GM04504 (cell line): ENCODE data around the gene CARHSP1.
"Not testable (repeated sequence)": the region's sequence is repeated elsewhere in the genome, so short reads cannot be mapped to it uniquely, and the experiment has no call there.

ENCODE experiments used
- DNase-seq: peaks from one replicate; pipeline ENCODE4 v3.0.0-alpha.2; 2012; ENCODE audit warnings: low read depth

Gene CARHSP1

DNA sequence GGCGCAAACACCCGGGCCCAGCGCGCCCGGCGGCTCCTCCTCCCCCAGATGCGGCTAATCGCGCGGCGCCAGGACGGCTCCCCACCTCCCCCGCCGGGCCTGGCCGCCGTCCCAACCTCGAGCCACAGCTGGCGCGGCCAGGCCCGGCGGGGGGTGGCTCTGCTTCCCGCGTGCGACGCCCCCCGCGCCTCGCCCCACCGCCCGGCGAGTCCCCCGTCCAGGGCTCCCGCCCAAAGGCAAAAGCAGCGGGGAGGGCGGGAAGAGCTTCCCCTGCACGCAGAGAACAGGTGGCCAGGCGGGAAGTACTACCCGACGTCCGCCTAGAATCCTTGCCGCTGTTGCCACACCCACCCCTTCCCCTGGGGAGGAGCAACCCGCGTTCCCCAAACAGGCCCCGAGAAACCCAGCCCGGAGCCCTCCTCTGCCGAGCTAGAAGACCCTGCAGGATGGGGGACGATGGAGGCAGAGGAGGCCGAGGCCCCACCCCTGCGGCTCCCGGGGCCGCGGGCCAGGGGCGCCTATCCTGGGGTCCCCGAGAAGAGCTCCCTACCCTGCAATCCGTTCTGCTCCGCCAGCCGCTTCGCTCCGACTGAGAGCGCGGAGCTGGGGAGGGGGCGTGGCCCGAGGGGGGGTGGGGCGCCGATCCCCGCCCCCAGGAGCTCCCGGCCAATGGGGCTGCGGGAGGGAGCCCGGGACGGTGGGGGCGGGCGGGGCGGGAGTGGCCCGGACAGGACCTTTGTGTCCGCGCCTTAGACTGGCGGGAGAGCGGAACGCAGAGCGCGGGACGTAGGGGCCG is at the start of gene CARHSP1:
Gene CARHSP1 (minus strand): TSS at position 591 of the 796 bp plus-strand sequence. CDS start 9,678 bp downstream, outside the sequence.
- DNase-seq = peak; percentile 78

DNA sequence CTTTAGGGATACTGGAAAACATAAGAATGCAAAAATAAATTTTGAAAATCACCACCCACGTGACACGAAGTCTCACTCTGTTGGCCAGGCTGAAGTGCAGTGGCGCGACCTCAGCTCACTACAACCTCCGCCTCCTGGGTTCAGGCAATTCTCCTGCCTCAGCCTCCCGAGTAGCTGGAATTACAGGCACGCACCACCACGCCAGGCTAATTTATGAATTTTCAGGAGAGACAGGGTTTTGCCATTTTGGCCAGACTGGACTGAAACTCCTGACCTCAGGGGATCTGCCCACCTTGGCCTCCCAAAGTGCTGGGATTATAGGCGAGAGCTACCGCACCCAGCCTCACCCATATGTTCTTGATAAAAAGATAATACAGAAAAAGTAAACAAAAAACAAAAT is 48.5 kb upstream of the CARHSP1 start:
- DNase-seq = not testable (repeated sequence)

DNA sequence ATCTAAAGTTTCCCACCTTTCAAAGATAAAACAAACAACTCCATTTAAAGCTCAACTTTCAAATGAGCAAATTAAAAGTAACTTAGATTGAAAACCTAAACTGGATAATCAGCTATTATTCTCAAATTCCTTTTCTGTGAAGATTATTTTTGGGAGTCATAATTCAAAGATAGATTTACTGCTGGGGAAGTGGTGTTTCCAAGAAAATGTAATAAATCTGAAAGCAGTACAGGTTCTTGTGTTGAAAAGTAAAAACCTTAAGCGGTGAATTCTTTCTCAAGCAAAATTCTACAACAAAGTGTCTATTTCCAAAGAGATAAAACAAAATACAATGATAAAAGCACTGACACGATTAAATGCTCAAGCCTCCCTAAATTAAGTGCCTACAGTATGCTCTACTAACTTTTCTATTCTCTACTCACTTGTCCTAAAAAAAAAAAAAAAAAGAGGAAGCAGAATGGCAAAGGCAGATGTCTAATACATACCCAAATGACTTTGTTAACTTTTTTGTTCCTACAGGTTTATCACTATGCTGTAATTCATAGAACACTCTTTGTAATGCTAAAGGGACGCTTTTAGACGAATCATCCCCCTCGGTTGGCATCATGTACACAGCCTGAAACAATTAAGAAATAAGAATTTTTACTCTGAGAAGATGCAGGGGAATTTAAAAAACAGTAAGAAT is 47.9 kb upstream of the CARHSP1 start:
- DNase-seq = no peak

DNA sequence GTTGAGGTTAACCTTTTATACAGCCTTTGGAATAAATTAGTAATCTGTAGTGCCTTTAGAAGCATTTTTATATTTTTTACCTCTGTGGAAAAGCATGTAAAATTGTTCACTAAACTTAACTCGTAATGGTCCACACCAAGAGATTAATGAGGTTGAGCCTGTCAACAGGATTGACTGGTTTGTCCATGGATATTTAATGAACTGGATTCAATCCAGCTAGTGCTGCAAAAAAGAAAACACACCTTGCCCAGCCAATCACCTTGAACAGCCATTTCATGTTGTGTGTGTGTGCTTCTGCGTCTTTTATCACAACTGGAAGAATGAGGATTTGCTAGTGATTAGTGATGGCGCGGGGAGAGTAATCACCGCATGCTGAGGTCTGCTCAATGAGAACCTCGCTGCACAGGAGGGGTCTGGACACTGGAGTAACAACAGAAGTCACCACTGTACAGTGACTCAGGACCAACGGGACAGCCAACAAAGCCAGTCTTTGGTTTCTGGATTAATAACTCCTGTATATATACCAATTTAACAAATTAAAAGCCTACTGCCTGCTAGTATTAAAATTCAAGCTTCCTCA is 47.0 kb upstream of the CARHSP1 start:
- DNase-seq = no peak

DNA sequence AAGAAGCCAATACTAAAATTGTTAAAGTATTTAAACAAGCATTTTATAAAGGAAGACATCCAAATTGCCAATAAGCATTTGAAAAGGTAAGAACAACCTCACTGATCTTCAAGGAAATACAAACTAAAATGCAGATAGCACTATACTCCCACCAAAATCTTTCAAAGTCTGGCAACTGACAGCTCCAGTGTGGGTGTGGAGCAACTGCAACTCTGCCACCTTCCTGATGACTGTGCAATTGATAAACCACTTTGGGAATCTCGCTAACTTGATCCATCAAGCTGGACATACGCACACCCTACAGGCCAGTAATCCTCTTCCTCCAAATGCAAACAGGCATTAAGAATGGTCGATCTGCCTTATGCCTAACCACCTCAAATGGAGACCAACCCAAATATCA is 45.3 kb upstream of the CARHSP1 start:
- DNase-seq = no peak

DNA sequence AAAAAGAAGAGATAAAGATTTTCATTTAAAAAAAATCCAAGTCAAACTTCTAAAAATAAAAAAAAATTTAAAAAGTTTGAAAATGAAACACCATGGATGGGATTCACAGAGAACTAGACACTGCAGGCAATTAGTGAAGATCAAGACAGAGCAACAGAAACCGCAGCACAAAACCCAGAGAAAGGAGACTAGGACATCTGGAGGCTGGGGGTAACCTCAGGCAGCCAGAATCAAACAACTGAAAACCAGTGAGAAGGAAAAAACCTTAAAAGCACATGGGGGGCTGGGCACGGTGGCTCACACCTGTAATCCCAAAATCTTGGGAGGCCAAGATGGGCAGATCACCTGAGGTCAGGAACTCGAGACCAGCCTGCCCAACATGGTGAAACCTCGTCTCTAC is 44.0 kb upstream of the CARHSP1 start:
- no peak for DNase-seq

DNA sequence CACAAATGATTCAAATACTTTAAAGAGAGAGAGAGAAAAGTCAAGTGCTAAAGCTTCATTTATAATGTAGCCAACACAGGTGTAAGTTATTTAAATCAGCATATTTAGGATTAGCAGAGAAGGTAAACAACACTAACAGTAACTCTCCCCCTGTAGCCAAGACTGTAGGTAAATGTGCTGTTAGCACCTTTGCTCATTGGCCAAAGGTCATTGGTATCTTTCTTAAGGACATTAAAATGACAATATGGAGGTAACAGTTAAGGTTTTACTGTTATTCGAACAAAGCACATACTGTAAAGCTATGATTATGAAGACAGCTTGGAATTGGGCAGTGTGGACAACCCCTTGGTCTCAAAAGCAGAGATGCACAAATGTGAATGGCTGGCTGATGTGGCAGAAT is 42.0 kb upstream of the CARHSP1 start:
- no peak for DNase-seq

DNA sequence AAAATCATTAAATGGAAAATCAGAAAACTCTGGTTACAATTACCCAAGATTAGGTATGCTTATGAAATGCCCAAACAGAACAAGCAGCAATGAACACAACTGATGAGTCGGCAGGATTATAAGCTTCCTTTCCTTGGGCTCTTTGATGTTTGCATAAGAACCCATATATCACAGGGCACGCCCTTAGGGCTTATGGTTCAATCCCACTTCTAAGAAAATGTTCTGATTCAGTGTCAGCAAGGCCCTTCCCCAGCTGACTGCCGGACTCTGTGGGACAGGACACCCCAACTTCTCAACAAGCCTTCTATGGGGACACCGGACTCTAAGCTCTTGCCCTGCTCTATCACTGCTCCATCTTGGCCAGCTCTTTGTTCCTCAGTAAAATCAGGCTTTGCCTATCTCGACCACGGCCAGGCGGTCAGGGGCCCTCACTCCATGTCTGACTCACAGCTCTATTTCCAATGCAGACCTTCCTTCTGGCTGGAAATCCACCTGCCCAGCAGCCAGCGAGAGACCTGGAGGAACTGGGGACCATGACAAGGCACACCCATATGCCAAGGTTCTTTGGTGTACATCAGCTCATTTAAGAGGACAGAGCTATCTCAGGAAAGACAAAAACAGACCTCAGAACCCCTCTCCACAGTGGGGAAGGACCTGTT is 40.1 kb upstream of the CARHSP1 start:
- DNase-seq = no peak

DNA sequence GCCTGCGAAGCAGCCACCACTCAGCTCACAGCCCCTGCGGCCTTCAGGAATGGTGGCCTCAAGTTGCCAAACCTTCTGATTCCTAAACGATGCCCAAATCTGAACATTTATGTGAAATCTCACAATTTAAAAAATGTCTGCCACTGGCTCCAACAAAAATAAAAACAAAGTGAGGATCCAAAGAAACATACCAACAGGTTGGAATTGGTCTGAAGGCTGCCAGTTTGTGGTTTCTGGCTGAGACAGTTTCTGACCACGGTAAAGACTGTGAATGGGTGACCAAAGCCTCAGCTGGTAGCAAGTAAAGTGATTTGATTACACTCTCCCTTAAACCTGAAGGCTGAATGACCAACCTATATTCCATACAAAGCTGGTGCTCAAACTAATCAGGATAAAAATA is 38.3 kb upstream of the CARHSP1 start:
- DNase-seq = no peak

DNA sequence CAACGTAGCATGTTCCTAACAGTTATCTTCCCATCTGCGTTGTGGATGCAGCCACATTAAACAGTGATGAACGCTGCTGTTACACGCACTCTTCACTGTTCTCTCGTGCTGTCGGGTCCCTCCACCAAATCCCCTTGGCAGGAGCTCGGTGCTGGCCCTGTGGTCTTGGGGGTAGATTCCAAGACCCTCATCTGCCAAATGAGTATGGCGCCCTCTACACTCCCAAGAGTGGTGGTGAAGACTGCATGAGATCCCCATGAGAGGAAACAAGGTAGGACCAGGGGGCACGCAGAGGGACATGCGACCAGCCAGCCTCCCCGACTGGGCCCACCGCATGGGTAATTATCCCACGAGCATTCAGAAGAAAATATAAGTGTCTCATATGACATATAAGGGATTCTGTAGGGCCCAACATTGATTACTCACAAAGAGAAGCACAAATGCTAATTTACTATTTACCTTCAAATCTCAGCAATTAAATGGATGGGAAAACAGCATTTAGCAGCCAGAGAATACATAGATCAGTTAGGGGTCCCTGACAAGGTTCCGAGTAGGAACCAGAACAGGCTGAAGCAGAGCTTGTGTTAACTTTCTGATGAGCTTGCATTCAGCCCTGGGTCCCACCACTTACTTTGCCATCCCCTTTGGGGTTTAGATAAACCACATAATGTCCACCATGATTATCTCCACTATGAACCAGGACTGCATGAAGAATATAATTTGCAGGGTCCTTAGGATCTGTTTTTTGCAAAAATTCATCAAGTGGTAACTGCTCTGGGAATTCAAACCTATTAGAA is 37.2 kb upstream of the CARHSP1 start:
- no peak for DNase-seq

DNA sequence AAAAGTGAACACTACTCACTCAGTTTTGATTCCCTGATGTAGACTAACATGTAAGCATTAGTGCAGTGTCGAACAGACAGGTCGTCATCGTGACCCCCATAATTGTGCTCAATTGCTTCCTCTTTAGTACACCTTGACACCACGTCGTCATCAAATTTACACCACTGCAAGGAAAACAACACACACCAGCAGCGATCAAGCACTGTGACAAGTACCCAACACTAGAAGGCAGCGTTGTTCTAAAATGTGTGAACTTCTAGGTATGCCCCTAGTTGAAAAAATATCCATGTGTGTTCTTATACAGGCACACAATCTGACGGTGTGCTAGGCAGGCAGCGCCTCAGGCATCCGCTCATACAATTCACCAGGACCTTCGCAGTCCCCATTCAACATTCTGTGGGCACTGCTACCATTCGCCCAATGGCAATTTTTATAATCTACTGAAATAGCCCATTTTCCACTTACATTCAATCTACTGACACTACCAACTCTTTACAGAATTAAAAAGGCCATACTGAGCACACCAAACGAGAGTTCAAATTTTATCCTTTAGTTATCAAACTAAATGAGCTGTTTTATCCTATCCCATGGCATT is 36.5 kb upstream of the CARHSP1 start:
- DNase-seq = no peak

DNA sequence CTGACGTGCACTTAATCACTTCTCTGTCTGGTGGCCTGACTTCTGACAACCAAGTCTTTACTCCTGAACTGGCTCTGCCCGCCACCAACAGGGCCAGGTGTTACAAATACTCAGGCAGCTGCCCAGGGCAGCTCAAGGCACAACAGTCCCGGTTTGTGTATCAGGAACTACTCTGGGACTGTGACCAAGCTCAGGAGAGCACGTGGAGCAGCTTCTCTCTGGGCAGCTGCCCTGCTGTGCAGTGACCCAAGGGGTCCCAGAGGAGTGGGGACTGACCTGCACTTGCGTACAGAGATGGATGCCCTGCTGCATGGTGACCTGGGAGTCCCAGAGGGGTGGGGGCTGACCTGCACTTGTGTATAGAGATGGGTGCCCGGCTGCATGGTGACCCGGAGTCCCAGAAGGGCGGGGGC is 35.2 kb upstream of the CARHSP1 start:
- DNase-seq = no peak

DNA sequence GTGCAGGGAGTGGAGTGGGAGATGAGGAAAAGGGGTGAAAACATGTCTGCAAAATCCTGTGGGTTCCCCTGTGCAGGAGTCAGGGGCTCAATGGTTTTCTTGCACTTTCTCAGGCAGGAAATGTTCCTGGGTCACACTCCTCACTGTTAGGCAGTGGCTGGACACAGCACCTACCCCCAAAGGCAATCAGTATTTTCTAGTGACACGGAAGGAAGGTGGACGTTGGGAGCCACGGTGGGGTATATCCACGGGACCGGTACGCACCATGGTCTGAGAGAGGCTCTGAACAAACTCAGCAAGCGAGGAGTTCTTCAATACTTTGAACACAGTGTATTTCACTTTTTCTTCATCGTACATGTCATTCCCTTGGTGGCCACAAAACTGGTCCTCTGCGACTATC is 34.2 kb upstream of the CARHSP1 start:
- no peak for DNase-seq

DNA sequence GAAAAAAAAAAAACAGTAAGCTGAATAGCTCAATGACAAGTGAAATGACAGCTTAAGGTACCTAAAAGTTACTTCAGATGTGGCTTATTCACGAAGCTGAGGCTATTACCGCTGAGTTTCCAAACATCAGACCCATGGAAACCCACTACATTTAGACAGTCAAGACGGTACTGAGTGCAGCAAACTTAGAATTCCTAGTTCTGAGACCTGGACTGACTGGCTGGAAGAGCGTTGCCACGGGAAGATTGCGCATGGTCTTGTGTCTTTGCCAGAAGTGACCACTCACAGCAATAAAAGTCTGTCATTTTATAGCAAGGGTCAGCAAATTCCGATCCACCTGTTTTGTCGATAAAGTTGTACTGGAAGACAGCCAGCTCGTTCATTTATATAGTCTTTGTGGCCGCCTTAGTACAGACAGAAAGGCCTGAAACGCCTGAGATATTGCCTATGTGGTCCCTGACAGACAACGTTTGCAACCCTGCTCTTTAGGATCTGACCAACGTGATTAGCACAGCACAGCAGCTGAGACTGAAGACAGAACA is 32.6 kb upstream of the CARHSP1 start:
- DNase-seq = no peak

DNA sequence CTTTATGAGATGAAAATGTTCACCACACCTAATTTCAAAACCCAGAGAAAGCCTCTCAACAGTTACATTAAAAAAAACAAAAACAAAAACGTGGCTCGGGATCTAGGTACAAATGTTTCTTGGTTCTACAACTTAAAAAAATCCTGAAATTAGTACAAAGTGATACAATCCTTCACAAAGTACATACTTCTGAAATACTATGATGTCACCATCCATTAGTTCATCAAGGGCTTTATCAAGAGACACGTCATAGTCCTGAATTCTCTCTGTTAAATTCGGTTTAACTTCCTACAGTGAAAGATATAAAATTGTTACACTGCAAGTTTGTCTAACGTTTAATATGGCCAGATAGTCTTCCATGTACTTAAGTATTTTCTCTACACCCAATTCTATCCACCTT is 31.5 kb upstream of the CARHSP1 start:
- no peak for DNase-seq

DNA sequence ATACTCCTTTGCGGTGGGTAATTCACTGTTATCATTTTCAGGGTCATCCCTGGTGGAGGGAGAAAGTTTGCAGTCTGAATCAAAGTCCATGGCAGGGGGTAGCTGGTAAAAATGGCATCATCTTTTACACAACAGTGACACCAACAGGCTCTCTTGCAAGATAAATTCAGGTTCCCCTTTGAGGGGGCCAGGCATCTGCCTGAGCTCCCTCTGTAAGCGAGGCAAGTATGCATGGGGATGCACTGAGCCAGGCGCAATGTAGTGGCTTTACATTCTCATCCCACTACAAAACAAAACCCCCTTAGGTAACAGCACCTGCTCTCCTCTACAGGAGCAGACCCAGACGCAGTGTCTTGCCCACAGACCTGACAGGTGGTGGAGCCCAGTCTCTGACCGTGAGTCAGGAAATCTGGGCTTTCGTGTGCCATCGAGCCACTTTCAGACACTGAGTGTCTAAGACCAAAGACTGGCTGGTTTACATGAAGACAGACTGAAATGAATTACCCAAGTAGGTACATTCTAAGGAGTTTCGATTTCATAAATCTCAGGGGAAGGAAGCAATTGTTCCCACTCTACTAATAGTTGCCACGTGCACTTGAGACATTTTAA is 31.0 kb upstream of the CARHSP1 start:
- DNase-seq = no peak

DNA sequence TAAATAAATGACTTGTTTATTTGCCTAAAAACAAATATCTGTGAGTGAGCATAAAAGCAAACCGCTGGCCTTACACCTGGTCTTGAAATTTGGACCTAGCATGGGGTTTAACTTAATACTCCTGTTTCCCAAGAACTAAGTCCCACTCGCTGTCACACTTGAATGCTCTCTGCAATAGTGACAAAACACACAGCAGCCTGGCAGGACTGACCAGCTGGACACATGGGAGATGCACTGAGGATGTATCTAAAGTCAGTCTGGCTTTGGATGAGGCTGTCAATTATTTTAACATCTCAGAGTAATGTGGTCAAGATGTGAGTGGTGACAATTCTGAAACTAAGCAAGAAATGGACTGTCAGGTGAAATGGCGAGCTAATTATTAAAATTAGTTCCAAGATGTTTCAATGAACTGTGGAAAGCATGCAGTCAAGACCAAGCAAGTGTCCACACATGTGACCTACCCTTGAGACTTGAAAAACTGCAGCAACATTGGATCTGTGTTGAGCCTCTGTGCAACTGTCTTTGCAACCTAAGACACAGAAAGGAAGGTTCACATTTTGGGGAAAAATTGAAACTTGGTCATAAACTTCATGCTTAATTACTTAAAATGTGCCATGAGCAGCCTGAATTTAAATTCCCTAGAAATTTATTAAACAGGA is 30.0 kb upstream of the CARHSP1 start:
- DNase-seq = no peak

DNA sequence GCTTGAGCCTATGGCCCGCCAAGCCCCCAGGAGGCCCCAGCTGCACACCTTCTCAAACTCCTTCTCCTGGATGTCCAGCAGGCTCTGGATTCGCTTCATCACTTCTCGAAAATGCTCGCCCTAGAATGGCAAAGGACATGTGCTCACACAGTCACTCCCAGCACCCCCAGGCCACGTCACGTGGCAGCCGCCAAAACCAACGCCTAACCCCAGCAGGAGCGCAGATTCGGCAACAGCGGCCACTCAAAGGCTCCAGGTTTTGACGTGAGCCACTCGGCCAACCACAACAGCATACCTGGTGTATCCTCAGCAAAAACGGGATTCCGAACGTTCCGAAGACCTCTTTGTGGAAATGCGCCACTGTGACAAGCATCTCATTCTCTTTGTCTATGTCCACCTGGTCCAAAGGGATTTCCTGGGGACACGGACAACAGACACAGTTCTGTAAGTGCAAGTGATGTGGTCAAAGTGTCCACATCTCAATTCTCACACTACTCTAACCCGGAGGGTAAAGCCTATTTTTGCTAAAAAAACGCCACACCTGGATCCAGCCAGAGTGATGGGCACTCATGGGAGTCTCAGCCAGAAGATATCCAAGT is 26.0 kb upstream of the CARHSP1 start:
- no peak for DNase-seq

DNA sequence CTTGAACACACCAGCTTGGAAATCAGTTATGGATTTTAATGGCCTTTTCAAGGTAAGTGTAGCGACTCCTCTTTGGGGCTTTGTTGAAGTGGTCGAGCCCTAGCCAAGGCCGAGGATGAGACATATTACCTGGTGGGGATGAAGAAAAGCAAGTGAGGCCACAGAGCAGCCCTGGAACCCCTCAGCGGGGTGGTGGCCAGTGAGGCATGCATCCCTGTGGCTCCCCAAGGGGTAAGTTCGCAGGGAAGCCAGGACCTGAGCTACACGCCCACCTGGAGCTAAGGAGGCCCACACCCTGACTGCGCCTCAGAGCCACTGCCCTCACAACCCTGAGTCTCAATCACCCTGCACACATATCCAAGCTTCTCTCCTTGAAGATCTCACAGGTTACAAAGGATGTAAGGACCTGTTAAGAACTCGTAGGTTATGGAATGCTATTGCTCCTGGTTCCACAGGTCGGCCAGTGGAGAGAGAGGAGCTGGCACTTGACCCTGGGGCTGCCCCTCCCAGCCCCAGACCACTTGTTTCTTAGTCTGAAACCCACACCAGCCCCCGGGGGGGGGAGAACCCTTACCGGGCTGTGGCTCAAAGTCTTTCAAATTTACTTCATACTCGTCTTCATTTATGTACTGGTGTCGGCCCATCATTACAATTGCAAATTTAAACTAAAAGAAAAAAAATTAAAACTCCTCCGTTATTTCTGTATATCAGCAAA is 25.3 kb upstream of the CARHSP1 start:
- no peak for DNase-seq
